GM21825 (cell line): Measurements from ENCODE around the gene YLPM1.
A peak's percentile ranks its signal among the peaks of the same experiment; 100 is the strongest.
"Not testable (repeated sequence)": the region's sequence is repeated elsewhere in the genome, so short reads cannot be mapped to it uniquely, and the experiment has no call there.

ENCODE experiments used
- ATAC-seq: cut with Tn5 transposase; IDR thresholded peaks from one replicate; pipeline ENCODE4 v1.9.1; 2021; ENCODE audit warnings: mild to moderate bottlenecking, moderate library complexity; ENCODE audit not compliant: unreplicated experiment

YLPM1 gene

DNA sequence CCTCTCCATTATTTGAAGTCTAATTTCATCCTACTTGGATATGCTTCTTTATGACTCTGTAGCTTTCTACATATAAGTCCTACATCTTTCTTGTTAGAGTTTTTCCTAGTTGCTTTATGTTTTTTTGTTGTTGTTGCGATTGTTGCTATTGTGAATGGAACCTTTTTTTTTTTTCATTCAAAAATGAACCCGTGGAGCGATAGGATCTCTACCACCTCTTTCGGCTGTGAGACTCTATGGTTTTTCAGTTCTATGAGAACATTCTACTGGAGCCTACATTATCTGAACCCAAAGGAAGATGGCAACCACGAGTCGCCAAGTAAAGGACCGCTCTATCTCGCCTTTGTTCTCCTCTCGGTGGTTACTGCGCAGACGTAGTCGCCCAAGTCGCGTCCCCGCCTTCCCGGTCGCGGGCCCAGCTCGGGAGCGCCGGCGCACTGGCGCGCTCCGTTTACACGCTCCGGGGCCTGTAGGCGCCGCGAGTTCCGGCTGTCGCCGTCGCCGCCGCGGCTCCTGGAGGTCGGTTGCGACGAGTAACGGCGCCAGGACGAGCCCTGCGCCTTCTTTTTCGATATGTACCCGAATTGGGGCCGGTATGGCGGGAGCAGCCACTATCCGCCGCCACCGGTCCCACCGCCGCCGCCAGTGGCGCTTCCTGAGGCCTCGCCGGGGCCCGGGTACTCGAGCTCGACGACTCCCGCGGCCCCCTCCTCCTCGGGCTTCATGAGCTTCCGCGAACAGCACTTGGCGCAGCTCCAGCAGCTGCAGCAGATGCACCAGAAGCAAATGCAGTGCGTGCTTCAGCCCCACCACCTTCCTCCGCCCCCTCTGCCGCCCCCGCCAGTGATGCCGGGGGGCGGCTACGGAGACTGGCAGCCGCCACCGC, at the start of gene YLPM1:
Gene YLPM1 (plus strand): TSS at position 400 of the 886 bp plus-strand sequence. CDS start 174 bp downstream, at position 574.
- peak; percentile 89 for ATAC-seq

- ATAC-seq, result no peak
These were observed 49.8 kb upstream of the YLPM1 start for GRCh38 chr14:74713395-74713735.

DNA sequence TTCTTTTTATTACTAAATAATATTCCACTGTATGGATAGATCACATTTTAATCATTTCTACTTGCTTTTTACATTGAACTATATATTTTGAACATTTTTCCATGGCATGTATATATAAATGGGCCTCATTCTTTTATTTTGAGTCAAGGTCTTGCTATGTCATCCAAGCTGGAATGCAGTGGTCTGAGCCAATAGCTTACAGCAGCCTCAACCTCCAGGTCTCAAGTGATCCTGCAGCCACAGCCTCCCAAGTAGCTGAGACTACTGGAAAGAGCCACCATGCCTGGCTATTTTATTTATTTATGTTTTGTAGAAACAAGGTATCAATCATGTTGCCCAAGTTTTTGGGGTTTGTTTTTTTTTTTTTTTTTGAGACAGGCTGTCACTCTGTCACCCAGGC, 42.6 kb upstream of the YLPM1 start:
- no peak for ATAC-seq

DNA sequence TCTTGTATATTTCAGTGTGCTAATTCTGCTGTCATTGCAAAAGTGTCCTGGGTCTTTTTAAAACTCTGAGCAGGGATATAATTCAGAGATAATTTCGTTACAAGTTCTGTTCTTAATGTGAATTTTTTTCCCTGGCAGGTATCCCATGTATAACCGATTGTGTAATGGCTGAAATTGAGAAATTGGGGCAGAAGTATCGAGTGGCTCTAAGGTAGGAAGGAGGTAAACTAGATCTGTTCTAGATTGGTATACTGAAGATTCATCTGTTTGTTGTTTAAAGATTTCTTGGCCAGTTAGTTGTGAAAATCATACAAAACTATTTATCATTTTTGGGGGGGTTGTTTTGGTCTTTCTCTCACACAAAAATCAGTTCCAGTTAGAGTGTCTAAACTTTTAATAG, 40.0 kb upstream of the YLPM1 start:
- no peak for ATAC-seq

DNA sequence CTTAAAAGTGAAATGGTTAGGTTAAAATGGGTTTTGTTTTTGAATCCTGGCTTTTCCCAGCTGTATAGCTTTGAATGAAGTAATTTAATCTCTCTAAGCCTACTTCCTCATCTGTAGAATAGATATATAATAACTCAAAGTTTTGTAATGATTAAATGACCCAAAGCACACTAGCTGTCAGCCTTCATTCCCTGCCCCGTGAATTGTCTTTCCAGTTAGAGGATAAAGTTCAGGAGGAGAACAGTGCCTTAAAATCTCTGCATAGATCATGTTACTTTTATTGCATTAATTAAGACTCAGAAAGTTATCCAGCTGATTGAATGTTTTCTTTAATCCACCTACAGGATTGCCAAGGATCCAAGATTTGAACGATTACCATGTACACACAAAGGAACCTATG, 30.7 kb upstream of the YLPM1 start:
- no peak for ATAC-seq

GRCh38 chr14:74733221-74733620, 29.9 kb upstream of the YLPM1 start:
- no peak for ATAC-seq

GRCh38 chr14:74735125-74735524, 28.0 kb upstream of the YLPM1 start:
- ATAC-seq, result no peak

- ATAC-seq, result no peak
These were observed 25.3 kb upstream of the YLPM1 start for GRCh38 chr14:74737753-74738325.

DNA sequence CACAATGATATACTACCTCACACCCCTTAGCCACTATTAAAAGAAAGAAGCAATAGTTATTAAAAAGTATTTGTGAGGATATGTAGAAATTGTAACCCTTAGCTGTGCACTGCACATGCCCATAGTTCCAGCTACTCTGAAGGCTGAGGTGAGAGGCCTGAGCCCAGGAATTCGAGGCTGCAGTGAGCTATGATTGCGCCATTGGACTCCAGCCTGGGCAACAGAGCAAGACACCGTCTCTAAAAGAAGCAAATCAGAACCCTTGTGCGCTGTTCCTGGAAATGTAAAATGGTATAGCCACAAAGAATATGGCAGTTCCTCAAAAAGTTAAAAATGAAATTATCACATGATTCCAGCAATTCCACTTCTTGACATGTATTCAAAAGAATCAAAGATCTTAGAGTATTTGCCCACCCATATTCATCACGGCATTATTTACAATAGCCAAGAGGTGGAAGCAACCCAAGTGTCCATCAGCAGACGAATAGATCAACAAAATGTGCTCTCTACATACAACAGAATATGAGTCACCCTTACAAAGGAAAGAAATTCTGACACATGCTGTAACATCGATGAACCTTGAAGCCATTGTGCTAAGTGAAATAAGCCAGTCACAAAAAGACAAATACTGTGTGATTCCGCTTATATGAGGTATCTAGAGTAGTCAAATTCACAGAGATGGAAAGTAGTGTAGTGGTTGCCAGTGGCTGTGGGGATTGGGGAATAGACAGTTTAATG, 23.7 kb upstream of the YLPM1 start:
- no peak for ATAC-seq

GRCh38 chr14:74747237-74747636, 15.9 kb upstream of the YLPM1 start:
- no peak for ATAC-seq

DNA sequence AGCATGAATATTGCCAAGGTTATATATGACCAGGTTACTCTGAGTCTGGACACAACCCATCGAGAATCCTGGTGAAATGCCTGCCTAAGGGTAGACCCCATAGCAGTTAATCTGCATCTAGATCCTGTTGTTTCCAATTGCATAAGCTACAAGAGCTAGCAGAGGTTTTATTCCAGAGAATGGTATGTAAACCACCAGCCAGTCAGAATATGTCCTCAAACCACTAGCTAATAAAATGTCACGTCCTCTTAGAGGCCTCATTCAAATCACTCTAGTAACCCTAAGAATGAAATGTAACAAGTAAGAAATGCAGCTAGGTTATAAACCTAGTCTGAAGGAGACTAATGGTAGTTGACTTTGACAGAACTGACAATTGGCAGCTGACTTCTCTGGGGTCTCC, 9.0 kb upstream of the YLPM1 start:
- no peak for ATAC-seq

DNA sequence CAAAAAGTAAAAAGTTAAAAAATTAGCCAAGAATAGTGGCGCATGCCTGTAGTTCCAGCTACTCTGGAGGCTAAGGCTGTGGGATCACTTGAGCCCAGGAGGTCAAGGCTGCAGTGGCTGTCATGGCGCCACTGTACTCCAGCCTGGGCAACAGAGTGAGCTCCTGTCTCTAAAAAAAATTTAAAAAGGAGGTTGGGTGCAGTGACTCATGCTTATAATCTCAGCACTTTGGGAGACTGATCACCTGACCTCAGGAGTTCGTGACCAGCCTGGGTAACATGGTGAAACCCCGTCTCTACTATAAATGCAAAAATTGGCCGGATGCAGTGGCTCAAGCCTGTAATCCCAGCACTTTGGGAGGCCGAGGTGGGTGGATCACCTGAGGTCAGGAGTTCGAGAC, 8.2 kb upstream of the YLPM1 start:
- ATAC-seq, result no peak

DNA sequence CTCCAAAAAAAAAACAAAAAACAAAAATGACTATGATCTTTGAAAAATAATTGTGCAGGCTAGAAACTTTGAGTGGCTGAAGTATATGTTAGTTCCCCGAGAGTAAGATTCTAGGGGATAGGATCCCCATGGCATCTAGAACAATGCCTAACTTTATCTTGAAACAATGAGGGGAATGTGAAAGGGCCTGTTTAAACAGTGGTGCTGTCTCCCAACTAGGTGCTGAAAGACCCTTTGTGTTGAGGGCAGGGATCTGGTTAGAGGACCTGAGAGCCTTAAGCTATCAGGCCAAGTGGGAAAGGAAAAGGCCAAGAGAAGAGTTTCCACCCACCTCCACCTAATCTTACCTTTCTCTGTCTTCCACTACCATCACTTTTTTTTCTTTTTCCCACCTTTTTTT, 6.8 kb upstream of the YLPM1 start:
- ATAC-seq, result no peak

DNA sequence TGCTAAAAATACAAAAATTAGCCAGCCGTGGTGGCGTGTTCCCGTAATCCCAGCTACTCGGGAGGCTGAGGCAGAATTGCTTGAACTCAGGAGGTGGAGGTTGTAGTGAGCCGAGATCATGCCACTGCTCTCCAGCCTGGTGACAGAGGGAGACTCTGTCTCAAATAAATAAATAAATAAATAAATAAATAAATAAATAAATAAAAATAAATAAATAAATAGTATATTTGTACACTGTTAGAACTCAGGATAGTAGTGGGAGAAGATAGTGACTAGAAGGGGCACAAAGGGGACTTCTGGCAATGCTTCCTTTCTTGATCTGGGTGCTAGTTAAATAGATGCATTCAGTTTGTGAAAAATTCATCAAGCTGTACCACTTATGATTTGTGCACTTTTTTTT, 4.6 kb upstream of the YLPM1 start:
- ATAC-seq, result not testable (repeated sequence)

DNA sequence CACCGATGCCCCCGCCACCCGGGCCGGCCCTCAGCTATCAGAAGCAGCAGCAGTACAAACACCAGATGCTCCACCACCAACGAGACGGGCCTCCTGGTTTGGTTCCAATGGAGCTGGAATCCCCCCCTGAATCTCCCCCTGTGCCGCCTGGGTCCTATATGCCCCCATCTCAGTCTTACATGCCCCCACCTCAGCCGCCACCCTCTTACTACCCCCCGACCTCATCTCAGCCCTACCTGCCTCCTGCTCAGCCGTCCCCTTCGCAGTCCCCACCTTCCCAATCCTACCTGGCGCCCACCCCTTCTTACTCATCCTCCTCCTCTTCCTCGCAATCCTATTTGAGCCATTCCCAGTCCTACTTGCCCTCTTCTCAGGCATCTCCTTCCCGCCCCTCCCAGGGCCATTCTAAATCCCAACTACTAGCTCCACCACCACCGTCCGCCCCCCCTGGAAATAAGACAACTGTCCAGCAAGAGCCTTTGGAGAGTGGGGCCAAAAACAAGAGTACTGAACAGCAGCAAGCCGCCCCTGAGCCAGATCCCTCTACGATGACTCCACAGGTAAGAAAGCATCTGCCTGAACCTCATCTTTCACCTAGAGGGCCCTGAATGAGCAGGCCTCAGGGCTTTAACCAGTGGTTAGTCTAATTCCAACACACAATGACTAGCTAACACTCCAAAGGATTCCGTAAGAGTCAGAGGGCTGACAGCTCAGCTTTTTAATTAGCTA, 851 bp downstream of the YLPM1 start:
- ATAC-seq, result no peak

DNA sequence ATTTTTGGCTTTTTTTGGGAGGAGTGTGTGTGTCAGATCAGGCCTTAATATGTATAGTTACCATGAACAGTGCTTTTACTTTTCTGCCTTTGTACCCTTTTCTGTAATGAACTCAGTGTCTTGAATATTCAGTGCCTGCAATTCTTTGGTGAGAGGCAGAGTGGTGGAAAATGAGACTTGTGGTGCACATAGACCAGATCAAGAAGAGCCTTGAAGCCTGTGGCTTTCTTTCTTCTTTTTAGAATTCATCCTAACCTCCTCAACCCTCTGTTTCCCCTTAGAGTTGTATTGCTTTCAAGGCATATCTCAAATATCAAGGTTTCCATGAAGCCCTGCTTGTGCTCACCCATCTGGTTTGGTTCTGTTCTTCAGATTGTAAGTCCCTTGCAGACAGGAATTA, 2.6 kb downstream of the YLPM1 start:
- no peak for ATAC-seq

- ATAC-seq, result no peak
These were observed 8.3 kb downstream of the YLPM1 start for GRCh38 chr14:74771399-74771798.

- no peak for ATAC-seq
These were observed 21.5 kb downstream of the YLPM1 start for GRCh38 chr14:74784634-74785033.

DNA sequence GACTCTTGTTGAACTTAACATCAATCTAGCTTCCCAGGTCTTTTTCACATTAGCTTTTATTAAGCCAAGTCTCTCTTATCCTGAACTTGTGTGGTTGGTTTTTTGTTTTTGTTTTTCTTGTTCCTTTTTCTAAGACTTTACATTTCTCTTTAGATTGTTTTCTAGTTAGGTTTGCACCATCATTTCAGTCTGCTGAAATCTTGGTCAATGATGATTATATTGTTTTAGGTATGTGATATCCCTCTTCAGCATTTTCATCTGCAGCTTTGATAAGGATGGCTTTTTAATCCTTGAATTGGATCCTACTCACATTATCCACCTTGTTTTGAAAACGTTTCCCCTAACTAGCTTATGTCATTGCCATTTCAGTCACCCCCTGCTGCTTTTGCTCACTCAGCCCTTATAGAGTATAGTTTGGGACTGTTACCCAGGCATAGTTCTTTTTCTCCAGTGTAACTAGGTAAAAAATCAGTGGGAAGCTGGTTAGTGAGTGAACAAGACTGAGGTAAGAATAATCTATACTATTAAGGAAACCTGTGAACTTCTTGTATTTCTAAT, 22.0 kb downstream of the YLPM1 start:
- ATAC-seq, result no peak

- no peak for ATAC-seq
These were observed 23.7 kb downstream of the YLPM1 start for GRCh38 chr14:74786796-74787315.
